Measurements from ENCODE around the gene ATG4A. TPM values are rescaled to one million over a fixed set of nuclear protein-coding genes. Genes with fewer than 3 reads are reported as not detected.

Gene ATG4A
- total RNA-seq, 2 experiments from 2014 or later: 2.9 to 4.0 TPM

DNA sequence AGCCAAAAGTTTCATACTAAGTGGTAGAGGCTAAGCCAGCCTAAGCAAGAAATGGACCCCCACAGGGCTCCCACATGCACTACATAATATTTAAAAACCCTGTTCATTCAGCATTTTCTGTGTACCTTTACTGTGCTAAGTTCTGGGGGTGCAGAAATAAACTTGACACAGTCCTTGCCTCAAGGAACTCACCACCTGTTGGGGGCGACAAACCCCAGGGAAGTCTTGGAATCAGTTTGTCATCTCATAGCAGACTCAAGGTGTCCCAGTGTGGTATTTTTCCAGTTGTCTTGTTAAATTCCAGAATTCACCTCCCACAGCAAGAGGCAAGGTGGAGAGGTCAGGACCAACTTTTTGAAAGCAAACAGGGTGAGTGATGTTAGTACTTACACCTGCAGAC, 43.1 kb downstream of the ATG4A start:
- ATAC-seq (ENCODE audit: poor library complexity): no peak
- peaks cover 18% of the 10 kb centered on the region for H3K36me3 ChIP-seq (ENCODE audit: insufficient read depth, low read length)
- H3K27ac Mint-ChIP-seq: no peak overlapping the region

DNA sequence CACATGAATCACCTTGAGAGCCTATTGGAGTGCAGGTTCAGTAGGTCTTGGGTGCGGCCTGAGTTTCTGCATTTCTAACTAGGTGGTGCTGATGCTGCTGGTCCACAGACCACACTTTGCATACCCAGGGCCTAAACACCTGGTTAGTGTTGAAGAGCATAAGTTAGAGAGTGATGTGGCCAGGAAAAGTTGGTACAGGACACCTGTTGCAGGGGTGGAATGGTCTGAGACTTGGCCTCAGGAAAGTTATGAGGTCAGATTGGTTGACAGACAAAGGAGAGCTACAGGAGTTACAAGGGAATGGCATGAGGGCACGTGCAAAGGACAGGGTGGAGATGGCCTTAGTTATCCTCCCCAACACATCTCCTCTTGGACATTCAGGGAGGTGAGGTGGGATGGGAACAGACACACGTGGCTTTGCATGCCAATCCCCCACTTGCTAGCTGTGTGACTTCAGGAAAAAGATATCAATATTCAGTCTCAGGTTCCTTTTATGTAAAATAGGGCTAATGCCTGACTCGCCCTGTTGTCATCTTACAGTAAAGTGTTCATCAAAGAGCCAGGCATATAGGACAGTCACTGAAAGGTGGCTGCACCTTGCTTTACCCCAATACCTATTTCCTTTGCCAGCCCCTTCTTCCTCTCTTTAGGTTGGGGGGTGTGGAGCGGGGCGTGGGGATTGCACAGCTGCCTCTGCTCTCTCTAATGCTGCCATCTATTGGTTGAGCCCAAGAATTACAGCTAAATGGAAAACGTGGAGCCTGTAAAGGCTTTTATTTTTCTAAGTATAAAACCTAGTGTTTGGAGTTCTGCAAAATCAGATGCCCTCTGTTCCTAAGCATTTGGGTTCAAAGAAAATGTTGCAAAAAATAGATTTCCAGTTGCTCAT, 47.5 kb downstream of the ATG4A start:
- Mint-ChIP-seq H3K4me1 (ENCODE audit: low read depth) (no peaks in the 10 kb centered on the region), H3K9me3 (no peaks in the 10 kb centered on the region), H3K4me3 (no peak overlapping the region), H3K36me3 (ENCODE audit: low read depth) (peaks cover 68% of the 10 kb centered on the region), H3K27ac (no peak overlapping the region), H3K27me3 (no peaks in the 10 kb centered on the region)
- TF ChIP-seq, protein P1, sequence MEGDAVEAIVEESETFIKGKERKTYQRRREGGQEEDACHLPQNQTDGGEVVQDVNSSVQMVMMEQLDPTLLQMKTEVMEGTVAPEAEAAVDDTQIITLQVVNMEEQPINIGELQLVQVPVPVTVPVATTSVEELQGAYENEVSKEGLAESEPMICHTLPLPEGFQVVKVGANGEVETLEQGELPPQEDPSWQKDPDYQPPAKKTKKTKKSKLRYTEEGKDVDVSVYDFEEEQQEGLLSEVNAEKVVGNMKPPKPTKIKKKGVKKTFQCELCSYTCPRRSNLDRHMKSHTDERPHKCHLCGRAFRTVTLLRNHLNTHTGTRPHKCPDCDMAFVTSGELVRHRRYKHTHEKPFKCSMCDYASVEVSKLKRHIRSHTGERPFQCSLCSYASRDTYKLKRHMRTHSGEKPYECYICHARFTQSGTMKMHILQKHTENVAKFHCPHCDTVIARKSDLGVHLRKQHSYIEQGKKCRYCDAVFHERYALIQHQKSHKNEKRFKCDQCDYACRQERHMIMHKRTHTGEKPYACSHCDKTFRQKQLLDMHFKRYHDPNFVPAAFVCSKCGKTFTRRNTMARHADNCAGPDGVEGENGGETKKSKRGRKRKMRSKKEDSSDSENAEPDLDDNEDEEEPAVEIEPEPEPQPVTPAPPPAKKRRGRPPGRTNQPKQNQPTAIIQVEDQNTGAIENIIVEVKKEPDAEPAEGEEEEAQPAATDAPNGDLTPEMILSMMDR (IDR thresholded peaks at IDR 0.05): no peak
- no peaks in the 10 kb centered on the region for H3K27me3 ChIP-seq (ENCODE audit: control insufficient read depth in 1 of 2, insufficient read depth in 2 of 2, low read length in 2 of 2)
- ATAC-seq (ENCODE audit: poor library complexity): no peak
- intact Hi-C loops (cut with DNase I, micrococcal nuclease): no loop called here
- CTCF ChIA-PET: interaction anchor here (1.5 kb wide), 1 partner anchor 9 kb away, joined by 5 read pairs; no protein-coding TSS in a partner anchor
- no peaks in the 10 kb centered on the region for H3K9me3 ChIP-seq (ENCODE audit: control insufficient read depth in 1 of 2, insufficient read depth in 1 of 2, low read length in 2 of 2)
- H3K4me3 ChIP-seq (ENCODE audit: low read length): no peak overlapping the region
- POLR2A ChIA-PET: no interaction called here
- peak in 3 of 14 experiments; percentile 1 to 15 (median 2) for DNase-seq
- H3K36me3 ChIP-seq (ENCODE audit: insufficient read depth, low read length): peaks cover 18% of the 10 kb centered on the region
- H3K27ac ChIP-seq (ENCODE audit: low read depth in 1 of 2, low read length in 2 of 2): no peak overlapping the region
- H3K4me1 ChIP-seq (ENCODE audit: insufficient read depth, low read length): no peaks in the 10 kb centered on the region

More for the DNA sequence above, 43.1 kb downstream of the ATG4A start:
- intact Hi-C loops (cut with DNase I, micrococcal nuclease): no loop called here
- ChIA-PET CTCF (no interaction called here), POLR2A (no interaction called here)
- peaks cover 87% of the 10 kb centered on the region for H3K36me3 Mint-ChIP-seq (ENCODE audit: low read depth)
- H3K4me3 ChIP-seq (ENCODE audit: low read length): no peak overlapping the region
- H3K27me3 Mint-ChIP-seq: no peaks in the 10 kb centered on the region
- no peaks in the 10 kb centered on the region for H3K4me1 Mint-ChIP-seq (ENCODE audit: low read depth)
- no peaks in the 10 kb centered on the region for H3K27me3 ChIP-seq (ENCODE audit: control insufficient read depth in 1 of 2, insufficient read depth in 2 of 2, low read length in 2 of 2)
- H3K4me3 Mint-ChIP-seq: no peak overlapping the region
- TF ChIP-seq, protein P1 (IDR thresholded peaks at IDR 0.05): no peak
- H3K27ac ChIP-seq (ENCODE audit: low read depth in 1 of 2, low read length in 2 of 2): no peak overlapping the region
- H3K9me3 Mint-ChIP-seq: no peaks in the 10 kb centered on the region
- no peaks in the 10 kb centered on the region for H3K9me3 ChIP-seq (ENCODE audit: control insufficient read depth in 1 of 2, insufficient read depth in 1 of 2, low read length in 2 of 2)
- DNase-seq: no peak
- H3K4me1 ChIP-seq (ENCODE audit: insufficient read depth, low read length): no peaks in the 10 kb centered on the region

DNA sequence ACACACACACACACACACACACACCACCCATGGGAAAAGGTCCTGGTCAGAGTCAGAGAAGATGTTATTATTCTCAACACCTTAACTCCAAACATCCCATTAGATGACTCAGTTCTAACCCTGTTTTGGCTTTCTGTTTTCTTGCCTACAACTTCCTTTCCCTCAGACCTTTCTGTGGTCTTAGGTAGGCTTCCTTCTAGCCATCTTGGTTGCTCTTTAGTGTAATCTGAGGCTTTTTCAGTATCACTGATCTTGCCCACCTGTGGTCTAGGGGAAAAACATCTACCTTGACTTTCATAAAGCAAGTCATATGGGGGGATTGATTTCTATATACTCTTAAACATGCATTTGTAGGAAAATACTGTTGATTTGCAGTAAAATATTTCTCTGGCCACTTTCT, 56.9 kb downstream of the ATG4A start:
- Mint-ChIP-seq H3K27me3 (no peaks in the 10 kb centered on the region), H3K27ac (no peak overlapping the region), H3K9me3 (no peaks in the 10 kb centered on the region), H3K36me3 (ENCODE audit: low read depth) (peaks cover 46% of the 10 kb centered on the region), H3K4me1 (ENCODE audit: low read depth) (no peaks in the 10 kb centered on the region), H3K4me3 (no peak overlapping the region)
- H3K36me3 ChIP-seq (ENCODE audit: insufficient read depth, low read length): peaks cover 9% of the 10 kb centered on the region
- H3K27me3 ChIP-seq (ENCODE audit: control insufficient read depth in 1 of 2, insufficient read depth in 2 of 2, low read length in 2 of 2): no peaks in the 10 kb centered on the region
- no peaks in the 10 kb centered on the region for H3K4me1 ChIP-seq (ENCODE audit: insufficient read depth, low read length)
- ATAC-seq (ENCODE audit: poor library complexity) (no peak), DNase-seq (no peak)
- TF ChIP-seq, protein P1 (IDR thresholded peaks at IDR 0.05): no peak
- H3K27ac ChIP-seq (ENCODE audit: low read depth in 1 of 2, low read length in 2 of 2): no peak overlapping the region
- H3K4me3 ChIP-seq (ENCODE audit: low read length): no peak overlapping the region
- H3K9me3 ChIP-seq (ENCODE audit: control insufficient read depth in 1 of 2, insufficient read depth in 1 of 2, low read length in 2 of 2): no peaks in the 10 kb centered on the region
- intact Hi-C loops (cut with DNase I, micrococcal nuclease): no loop called here
- CTCF ChIA-PET: no interaction called here
- POLR2A ChIA-PET: no interaction called here

All from CD4-positive, alpha-beta T cell (primary cell).